Placental epithelial cell (primary cell): ENCODE data around the gene NR2C1. TPM values are rescaled to one million over a fixed set of nuclear protein-coding genes. Genes with fewer than 3 reads are reported as not detected.

Experiments used
- total RNA-seq: library from RNA; depleted of rRNA; stranded (reverse); fragments of >200 nt; gene quantifications from 2 replicates; pipeline ENCODE4 v1.2.3, GENCODE V29; 2012

The NR2C1 gene
- 15.1 and 29.1 TPM in 2 replicates for total RNA-seq

DNA sequence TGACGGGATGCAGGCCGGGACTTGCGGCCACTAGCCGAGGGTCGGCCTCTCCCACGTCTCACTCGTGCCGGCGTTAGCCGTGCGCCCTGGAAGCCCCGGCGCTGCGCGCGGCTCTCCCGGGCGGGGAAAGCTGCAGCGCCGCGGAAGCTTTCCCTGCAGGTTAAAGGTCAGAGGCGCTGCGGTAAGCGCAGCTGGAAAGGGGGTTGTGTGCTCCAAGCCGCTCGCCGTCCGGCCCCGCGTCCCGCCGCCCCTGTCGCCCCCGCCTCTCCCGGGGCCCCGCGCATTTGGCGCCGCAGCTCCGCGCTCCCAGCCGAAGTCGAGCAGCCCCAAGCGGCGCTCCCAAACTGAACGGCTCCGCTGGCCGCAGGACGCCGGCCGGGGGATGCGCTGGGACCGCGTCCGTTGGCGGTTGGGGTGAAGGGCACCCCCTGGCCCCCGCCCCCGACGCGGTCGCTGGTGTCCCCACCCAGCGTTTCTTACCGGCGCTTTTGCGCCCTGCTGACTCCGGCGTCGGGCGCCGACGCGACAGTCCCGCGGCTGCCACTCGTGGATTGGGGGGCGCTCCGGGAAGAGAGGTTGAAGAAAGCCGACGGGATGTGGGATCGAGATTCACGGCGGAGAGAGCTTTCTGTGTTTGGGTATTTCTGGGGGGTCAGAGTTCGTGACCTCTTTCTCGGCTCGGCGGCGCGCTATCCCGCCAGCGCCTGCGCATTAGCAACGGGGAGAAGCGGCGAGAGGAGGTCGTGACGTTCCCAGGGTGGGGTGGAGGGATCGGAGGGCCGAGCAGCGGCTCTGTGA lies at the start of gene NR2C1:
Gene NR2C1 (minus strand): TSS at position 719 of the 798 bp plus-strand sequence. CDS start 6,234 bp downstream, outside the sequence.

DNA sequence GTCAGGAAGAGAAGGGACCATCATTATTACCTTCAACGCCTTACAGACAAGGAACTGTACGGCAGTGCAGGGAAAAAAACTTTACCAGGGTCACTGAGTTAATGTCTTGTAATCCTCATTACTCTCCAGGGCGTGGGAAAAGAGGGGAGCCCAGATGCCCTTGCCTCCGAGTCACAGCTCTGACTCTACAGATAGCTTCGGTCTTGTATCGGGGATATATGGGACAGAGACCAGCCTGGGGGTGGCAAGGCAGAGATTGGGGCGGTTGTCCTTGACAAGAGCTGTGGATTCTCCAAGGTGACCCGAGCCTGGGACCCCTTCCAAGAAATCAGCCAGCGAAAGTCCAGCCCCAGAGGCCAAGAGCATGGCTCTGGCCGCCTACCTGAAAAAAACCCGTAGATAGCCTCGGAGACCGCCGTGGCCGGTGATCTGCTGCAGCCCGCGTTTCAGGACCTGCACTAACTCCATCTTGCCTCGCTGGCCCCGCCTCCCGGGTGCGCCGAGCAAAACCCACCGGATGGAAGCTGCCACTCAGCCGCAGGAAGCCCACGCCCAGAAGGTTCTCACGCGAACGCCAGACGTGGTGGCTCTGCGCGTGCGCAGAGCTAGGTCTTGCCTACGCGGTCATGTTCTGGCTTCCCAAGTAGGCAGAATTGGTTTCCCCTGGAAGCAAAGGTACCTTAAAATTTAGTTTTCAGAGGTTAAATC lies 70.1 kb downstream of the NR2C1 start, which contains the start of gene NDUFA12:
Gene NDUFA12 (minus strand): TSS at position 485 of the 708 bp plus-strand sequence. CDS start 17 bp downstream, at position 468.

Other genes starting within 250 kb of the NR2C1 start
- gene NDUFA12, start 69.9 kb downstream of the NR2C1 start, total RNA-seq: 60.1 and 127 TPM in 2 replicates
- gene FGD6, start 143.8 kb upstream of the NR2C1 start, total RNA-seq: 30.2 and 40.7 TPM in 2 replicates
- 66.3 and 95.5 TPM in 2 replicates for gene VEZT, start 144.2 kb upstream of the NR2C1 start, total RNA-seq